CD4-positive, alpha-beta T cell treated with Interleukin-6 at 100 ng/mL for 8 hours (primary cell): ENCODE data around the gene EXOC4.
"Not testable (repeated sequence)": the region's sequence is repeated elsewhere in the genome, so short reads cannot be mapped to it uniquely, and the experiment has no call there.

Source experiments
- DNase-seq: peaks from one replicate; pipeline ENCODE4 v3.0.0-alpha.2; 2020; ENCODE audit warnings: mixed read lengths, low spot score

Gene EXOC4

GRCh38 chr7:133753513-133753912, 500.6 kb downstream of the EXOC4 start:
- no peak for DNase-seq

GRCh38 chr7:133754708-133755107, 501.8 kb downstream of the EXOC4 start:
- no peak for DNase-seq

DNA sequence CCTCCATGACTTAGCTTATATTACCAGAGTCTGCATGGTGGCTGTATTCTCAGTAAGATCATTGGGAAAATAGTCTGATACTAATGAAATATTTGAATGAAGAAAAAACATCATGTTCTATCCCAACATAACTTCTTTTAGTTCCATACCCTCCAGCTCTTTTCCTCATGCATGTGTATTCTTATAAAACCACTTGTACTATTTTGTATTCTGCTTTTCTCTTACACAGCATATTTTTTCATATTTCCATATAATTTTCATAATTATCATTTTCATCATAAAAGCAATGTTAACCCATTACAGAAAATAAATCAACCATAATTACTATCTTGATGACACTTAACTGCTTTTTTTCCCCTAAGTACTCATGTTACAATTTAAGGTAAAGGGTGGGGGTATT, 503.0 kb downstream of the EXOC4 start:
- DNase-seq = no peak

DNA sequence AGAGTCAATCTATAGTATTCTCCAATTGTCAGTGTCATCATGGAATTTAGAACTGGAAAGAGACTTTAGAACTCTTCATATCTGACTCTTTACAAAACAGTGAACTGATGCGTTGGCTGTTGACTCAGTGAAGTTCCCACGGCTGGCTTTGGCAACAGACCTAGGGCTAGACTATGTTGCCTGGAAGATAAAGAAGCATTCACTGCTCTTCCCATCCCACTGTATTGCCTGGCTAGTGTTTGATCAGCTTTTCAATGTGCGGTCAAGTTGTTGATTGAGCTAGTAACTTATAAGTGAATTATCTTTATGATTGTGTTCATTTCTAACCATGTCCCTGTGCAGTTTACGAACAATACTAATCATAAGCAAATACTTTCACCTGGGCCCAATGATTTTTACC, 508.6 kb downstream of the EXOC4 start:
- no peak for DNase-seq

- DNase-seq = no peak
These were observed 510.3 kb downstream of the EXOC4 start for GRCh38 chr7:133763076-133763640.

DNA sequence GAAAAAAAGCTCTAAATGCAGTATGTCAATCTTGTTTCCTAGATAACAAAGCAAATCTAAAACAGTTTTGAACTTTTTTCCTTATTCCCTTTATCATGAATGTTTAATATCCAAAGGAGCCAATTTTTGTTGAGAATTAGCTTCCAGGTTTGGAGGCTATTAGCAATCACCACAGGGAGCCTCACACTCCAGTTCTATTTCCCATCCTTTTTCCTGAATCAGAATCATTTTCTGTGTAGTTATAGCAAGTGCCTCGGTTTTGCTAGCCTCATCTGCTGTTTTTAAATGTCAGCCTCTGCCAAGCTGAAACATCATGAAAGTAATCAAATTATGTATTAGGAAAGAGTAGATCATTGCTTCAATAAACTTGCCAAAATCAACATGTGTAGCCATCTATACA, 516.8 kb downstream of the EXOC4 start:
- DNase-seq = no peak

GRCh38 chr7:133770863-133771492, 518.1 kb downstream of the EXOC4 start:
- no peak for DNase-seq

DNA sequence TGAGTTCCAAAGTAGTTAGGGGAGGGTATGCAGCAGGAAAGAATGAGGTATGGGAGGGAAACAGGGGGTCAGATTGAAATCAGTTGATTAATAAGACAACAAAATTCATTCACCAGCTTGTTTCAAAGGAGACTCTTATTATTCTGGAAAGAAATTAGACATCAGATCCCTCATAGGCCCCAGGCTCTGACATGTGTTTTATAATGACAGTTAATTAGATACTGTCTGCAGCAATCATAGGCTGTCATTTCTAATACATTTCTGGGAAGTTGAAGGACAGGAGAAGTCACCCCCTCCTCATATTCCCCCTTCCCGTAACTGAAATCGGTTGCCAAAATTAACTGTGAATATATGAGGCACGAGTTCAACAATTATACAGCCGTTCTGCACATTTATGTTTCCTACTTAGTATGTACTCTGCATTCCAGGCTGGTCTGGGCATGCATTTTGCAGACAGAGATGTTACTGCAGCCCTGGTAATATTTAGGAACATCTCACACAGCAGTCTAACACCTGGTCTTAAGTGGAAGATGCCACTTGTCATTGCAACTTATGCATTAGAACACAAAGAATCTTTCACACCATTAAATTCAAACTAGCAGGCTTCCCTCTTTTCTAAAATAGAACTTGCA, 519.0 kb downstream of the EXOC4 start:
- no peak for DNase-seq

GRCh38 chr7:133773601-133774000, 520.7 kb downstream of the EXOC4 start:
- no peak for DNase-seq

DNA sequence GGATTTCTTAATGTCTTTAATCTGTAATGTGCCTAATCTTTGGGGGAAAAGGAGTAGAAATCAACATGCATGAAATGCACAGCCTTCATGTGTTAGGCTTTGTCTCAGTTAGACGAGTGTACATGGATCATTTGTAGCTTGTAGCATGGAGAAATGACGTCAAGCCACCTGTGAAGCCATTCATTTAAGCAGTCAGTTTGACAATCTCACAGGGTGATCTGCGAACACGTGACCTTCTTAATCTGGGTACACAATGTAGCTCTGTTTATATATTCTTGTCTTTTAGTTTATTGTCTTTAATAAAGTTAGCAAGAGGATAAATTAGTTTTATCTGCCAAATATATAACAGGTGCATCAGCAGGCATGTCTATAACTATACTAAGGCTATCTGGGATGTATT, 522.3 kb downstream of the EXOC4 start:
- DNase-seq = no peak

GRCh38 chr7:133776266-133776665, 523.4 kb downstream of the EXOC4 start:
- no peak for DNase-seq

DNA sequence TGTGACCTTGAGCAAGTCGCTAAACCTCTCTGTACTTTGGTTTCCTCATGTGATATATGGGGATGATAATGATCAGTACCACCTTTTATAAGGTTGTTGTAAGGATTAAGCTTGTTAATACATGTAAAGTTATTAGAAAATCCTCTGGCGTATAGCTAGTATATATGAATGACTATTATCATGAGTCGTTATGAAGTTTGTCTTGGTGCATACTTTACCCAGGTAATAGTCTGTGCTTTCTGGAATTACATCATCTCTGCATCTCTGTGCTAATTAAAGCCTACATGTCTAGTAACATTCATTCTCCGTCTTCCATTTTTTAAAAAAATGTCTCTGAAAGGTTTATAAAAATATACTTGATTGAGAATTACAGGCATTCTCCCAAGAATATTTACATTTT, 524.8 kb downstream of the EXOC4 start:
- no peak for DNase-seq

DNA sequence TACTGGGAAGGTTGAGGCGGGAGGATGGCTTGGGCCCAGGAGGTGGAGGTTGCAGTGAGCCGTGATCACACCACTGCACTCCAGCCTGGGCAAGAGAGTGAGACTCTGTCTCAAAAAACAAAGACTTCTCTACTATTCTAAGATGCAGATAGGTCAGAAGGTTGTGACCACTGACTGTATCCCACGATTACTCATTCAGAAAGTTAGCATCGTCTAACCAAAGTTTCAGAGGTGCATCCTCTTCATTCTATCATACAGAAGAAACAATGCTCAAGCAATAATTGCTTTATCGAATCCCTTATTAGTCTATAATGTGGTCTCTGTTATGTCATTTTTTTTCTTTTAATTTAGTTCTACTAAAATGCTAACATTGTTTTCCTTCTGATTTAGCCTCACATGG, 525.6 kb downstream of the EXOC4 start:
- no peak for DNase-seq

DNA sequence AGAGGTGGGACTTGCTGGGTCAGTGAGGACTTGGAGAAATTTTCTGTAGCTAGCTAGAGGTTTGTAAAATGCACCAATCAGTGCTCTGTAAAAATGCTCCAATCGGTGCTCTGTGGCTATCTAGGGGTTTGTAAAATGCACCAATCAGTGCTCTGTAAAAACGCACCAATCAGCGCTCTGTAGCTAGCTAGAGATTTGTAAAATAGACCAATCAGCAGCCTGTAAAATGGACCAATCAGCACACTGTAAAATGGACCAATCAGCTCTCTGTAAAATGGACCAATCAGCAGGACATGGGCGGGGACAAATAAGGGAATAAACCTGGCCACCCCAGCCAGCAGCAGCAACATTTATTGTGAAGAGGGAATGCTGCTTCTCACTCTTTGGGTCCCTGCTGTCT, 526.7 kb downstream of the EXOC4 start:
- not testable (repeated sequence) for DNase-seq

DNA sequence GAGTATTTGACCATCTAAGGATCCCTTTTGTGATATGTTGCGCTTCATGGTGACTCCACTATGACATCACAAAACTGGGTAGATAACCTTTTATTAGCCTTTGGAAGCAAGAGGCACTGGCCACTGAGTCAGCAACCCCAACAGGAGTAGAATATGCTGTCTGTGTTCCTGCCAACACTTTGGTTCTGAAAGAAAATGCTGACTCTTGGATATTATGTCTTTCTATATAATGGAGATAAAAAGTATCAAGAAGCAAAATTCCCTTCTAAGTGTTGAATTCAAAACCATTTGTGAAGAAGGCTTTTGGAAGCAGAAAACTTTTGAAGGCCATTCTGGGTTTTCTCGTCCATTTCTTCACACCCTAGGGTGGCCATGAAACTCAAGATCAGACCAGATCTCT, 528.0 kb downstream of the EXOC4 start:
- DNase-seq = no peak

GRCh38 chr7:133781486-133782090, 528.7 kb downstream of the EXOC4 start:
- DNase-seq = no peak

- DNase-seq = no peak
These were observed 529.6 kb downstream of the EXOC4 start for GRCh38 chr7:133782470-133782869.

GRCh38 chr7:133783276-133783675, 530.4 kb downstream of the EXOC4 start:
- no peak for DNase-seq

DNA sequence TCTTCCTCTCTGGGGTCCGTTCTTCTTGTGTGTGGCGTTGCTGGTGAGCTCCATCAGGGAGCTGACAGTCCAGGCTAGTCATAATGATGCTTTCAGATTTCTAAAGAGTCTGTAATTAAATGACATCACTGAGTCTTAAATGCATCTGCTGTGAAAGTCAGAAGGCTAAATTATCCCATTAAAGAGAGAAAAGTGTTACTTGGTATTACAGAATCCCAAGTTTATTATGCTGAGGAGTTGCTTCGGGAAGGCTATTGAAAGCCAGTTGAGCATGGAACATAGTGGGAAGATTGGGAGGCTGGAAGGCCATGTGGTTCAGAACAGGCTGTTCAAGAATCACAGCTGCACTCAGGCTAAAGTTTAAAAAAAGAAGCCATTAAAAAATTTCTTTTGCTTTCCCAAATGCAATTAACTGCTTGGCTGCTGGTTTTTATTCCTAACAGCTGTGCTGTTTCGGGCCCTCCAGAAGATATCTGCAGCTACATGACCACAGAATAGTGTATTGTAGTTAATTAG, 531.7 kb downstream of the EXOC4 start:
- no peak for DNase-seq

GRCh38 chr7:133786401-133786937, 533.6 kb downstream of the EXOC4 start:
- no peak for DNase-seq

GRCh38 chr7:133789974-133790373, 537.1 kb downstream of the EXOC4 start:
- no peak for DNase-seq

GRCh38 chr7:133790911-133791310, 538.0 kb downstream of the EXOC4 start:
- no peak for DNase-seq

GRCh38 chr7:133794479-133794878, 541.6 kb downstream of the EXOC4 start:
- DNase-seq = no peak
